Stimulated activated CD4-positive, alpha-beta T cell treated with anti-CD3 and anti-CD28 coated beads, Interleukin-1b, Interleukin-23, amount 100 ng/mL, for 48 hours (primary cell): ENCODE data around the gene GRM4.

ENCODE experiments used
- DNase-seq: peaks from one replicate; pipeline ENCODE4 v3.0.0-alpha.2; 2020

GRM4 gene

GRCh38 chr6:34142061-34142998 is 3.6 kb downstream of the GRM4 start:
- DNase-seq = no peak

DNA sequence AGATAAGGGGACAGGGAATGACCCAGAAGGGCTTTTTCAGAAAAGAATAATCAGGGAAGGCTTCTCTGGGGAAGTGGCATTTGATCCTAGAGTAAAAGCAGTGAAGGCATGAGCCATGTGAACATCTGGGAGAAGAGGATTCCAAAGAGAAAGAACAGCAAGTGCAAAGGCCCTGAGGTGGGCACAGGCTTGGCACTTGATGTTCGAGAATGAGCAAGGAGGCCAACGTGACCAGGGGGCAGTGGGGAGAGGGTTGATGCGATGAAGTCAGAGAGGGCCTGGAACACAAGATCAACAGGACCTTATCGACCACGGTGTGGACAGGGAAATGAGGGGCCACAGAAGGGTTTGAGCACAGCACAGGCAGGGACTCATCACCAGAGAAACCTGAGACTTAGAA is 5.8 kb downstream of the GRM4 start:
- DNase-seq = no peak

DNA sequence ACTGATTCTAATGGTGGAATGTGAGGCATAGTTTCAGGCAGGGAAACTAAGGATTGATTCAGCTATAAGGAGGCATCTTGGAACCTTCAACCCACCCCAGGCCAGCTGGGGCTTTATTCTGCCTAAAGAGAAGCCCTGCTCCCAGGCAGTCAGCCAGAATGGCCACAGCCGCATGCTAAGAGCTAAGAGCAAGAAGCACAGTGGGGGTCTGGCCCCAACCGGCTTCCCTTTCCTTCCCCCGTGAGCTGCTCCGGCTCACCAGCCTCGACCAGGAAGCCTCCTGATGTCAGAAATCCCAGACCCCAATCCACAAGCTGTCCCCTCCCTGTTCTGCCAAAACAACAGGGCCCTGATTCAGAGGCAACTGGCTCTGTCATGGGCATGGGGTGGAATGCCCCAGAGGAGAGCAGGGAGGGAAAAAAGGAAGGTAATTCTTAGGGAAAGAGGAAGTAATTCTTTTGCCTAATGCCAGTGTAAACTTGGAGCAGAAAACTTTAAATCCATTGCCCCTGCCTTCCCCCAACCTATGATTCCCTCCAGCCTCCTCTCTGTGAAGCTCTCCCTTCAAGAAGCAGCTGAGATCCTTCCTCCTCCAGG is 6.9 kb downstream of the GRM4 start:
- DNase-seq = no peak

- no peak for DNase-seq
Measured at GRCh38 chr6:34138191-34138590, 7.7 kb downstream of the GRM4 start.

GRCh38 chr6:34135541-34135940 is 10.3 kb downstream of the GRM4 start:
- no peak for DNase-seq

GRCh38 chr6:34132486-34133185 is 13.3 kb downstream of the GRM4 start:
- no peak for DNase-seq

- DNase-seq = no peak
Measured at GRCh38 chr6:34131326-34132290, 14.3 kb downstream of the GRM4 start.

DNA sequence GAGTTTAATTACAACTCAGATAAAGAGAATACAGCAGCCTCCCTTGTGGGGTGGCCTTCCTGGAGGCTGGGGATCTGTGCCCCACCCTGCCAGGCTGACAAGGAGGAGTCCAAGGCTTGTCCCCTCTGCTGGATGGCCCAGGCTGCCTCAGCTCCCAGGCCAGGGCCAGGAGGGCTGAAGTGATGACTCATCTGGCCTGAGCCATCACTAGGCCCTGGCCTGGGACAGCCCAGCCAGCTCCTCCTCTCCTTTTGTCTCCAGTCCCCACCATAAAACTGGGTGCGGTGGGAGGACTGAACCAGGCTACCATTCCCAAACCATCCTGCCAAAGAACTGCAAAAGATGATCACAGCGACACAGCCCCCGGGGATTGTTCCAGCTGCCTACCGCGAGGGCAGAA is 15.0 kb downstream of the GRM4 start:
- DNase-seq = no peak

DNA sequence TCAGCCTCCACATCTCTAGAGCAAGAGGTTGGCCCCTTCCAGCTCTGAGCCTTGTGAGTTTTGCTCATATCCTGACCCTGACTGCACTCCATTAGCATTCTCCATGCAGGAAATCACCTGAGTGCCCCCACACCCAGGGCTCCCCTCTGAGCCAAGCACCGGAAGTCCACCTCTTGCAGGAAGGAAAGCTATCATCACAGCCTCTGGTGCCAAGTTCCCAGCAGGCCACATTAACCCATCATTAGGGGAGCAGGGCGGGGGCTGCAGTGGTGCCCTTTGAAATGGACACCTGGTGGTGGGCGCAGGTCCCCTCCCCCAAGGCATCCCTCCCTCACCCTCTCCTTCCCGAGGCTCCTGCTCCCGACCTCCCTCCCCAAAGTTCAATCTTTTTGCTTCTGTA is 16.1 kb downstream of the GRM4 start:
- DNase-seq = no peak

DNA sequence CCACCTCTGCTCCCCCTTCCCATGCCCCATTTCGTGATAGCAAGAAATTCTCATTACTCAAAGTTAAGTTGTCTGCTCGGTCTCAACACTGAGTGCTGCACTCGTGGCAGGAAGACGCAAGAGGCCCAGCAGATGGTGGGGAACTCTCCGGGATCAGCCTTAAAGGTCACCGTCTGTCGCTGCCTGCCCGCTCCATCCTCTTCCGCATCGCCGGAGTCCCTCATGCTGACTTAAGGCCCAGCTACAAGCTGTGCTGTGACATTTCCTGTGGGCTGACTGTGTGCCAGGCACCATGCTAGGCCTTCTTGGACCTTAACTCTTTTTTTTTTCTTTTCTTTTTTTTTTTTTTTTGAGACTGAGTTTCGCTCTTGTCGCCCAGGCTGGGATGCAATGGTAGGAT is 17.8 kb downstream of the GRM4 start:
- no peak for DNase-seq

DNA sequence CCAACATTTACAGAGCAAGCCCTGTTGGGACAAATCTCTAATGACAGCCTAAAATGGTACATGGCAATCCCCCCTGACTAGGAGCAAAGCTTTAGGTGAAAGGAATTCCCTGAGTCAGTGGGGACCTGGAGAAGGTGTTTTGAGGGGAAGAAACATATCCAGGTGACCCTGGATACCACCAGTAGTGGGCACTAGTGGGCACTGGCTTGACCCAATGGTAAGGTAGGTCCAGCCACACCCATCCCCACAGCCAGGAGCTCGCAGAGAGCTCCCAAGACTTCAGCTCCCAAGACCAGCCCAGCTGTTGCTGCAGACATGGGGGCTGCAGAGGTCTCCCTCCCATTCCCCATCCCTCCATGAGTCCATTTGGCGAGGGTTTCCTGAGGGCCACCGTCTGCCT is 19.5 kb downstream of the GRM4 start:
- no peak for DNase-seq

DNA sequence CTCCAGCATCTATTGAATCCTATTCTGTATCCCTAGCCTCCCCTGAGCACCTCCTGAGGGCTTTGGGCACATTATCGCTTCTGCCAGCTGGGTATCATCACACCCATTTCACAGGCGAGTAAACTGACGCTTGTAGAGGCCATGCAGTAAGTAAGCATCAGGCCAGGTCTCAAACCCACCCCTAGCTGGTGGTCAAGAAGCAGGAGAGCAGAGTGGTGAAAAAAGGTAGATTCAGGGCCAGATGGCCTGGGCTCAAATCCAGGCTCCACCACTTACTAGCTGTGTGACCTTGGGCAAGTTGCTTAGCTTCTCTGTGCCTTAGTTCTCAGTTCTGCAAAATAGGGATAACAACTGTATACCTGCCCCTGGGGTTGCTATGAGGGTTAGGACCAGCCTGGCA is 19.9 kb downstream of the GRM4 start:
- DNase-seq = no peak

- no peak for DNase-seq
Measured at GRCh38 chr6:34120953-34121675, 24.8 kb downstream of the GRM4 start.

DNA sequence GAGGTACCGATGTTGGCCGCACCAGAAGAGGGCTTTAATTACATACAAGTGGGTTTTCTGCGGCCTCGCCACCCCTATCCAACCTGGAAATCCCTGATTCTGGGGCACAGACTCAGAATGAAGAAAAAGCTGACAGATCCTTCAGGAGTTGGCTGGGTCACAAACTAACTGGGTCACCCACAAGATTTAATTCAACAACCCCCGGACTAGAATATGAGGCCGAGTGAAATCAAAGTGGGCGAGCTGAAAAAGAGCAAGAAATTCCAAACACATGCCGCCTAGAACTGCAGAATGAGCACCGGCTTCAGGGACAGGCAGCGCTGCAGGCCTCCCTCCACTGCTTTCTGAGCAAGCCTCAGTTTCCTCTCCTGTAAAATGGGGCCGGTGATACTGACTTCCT is 30.0 kb downstream of the GRM4 start:
- DNase-seq = no peak

DNA sequence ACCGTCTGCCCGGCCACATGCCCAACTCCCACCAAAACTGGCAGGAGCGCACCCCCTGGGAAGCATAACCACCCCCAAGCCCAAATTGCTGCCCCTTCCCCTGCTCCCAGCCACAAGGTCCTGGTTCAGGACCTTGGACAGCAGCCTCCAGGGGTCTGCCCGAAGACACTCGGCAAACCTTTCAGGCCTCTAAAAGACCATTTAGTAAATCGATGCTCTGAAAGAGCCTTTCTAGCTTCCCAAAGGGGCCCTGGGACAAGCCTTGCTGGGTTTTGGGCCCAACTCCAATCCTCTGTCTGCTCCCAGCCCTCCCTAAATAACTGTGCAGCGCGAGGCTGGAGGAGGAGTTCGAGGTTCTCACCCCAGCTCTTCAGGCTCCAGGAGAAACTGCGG is 30.5 kb downstream of the GRM4 start:
- DNase-seq = no peak

DNA sequence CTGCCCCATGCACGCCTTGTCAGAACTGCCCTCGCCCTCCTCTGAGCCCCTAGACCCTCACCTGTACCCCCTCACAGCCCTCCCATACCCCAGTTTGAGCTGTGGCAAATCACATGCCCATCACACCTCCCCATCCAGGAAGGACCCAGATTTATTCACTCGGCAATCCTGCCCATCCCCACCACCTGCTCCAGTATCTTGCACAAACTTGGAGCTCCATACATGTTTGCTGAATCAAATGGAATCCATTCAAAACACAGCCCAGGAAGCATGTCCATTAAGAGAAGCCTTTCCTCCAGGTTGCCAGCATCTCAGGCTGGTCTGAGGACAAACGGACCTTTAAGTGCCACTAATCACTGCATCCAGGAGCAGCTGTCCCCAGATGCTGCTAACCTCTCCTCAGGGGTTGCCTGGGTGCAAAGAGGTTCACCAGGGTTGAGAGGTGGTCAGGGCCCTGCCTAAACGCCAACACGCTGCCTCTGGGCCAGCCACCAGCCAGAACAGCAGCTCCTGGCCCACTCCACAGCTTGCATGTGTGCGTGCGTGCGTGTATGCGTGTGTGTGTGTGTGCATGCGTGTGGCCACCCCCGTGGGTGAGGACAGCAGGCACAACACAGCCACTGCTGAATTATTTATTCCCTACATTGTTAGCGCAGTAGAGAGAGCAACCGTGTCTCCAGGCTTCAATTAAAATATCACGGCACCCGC is 31.0 kb downstream of the GRM4 start:
- no peak for DNase-seq

- no peak for DNase-seq
Measured at GRCh38 chr6:34113532-34113931, 32.4 kb downstream of the GRM4 start.

GRCh38 chr6:34112126-34112525 is 33.8 kb downstream of the GRM4 start:
- no peak for DNase-seq

DNA sequence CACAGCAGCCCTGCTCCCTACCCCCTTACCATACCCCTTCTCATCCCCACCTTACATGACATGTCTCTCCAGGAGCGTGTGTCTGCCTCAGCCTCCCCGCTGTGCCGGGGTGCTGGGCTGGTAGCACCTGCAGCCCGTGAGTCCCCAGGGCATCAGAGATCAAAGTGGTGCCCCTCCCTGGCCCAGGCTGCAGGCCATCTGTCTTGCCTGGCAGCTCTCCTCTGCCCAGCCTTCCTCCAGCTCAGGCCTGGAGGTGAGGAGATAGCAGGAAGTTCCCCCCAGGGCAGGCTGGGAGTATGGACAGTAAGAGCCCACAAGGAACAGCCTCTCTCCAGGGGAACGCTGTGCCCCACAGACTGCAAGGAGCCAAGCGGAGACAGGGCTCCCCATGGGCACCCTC is 35.3 kb downstream of the GRM4 start:
- no peak for DNase-seq

- no peak for DNase-seq
Measured at GRCh38 chr6:34108176-34108575, 37.7 kb downstream of the GRM4 start.

DNA sequence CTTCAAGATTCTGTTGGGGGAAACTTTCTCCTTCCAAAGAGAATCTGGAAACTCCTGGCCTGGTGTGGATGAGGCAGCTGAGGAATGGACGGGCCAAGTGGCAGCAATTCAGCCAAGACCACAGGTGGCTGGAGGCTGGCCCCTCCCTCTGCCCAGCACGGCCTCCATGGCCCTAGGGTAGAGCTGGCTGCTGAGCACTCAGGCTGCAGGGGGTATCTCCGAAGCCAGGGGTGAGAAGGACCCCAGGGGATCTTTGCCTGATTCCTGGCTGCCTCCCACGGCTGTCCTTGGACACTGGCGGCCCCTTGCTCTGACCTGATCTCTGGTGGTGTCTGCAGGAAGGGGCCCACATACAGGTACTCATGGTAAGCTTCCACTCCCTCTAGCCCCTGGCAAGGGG is 39.0 kb downstream of the GRM4 start:
- DNase-seq = no peak
